ENCODE data around the gene SPSB3.

The SPSB3 gene

GRCh38 chr16:1773703-1774447 is 8.5 kb downstream of the SPSB3 start:
- no peak for DNase-seq

- peak; percentile 59 for DNase-seq
Observed at GRCh38 chr16:1772908-1773702, 9.3 kb downstream of the SPSB3 start, which contains the start of gene MRPS34. MRPS34 (minus strand) TSS chr16:1773134; CDS start chr16:1773119, 15 bp downstream.

DNA sequence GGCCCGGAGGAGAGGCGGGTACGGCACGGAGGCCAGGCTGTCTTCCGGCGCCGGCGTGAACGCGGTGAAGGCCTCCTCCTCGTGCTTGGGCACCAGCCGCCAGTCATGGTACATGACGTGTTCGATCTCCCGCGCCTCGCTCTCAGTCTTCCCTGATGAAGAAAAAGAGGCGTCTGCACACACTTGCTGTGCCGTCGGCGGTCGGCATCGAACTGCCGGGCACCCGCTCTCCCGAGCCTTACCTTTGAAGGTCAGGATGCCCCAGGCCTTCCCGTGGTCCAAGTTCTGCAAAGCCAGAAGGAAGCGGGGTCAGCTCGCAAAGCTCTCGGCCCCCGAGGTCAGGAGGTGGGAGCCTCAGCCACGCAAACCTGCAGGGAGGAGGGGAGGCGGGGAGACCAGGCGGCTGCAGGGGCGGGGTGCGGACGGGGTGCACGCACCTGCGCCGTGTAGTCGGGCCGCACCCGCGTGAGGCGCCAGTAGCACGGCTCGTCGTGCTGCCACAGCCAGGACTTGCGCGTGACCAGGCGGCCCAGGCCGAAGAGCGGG is 9.9 kb downstream of the SPSB3 start, which contains the start of gene EME2:
EME2 (plus strand) TSS at position 449 of the 546 bp plus-strand sequence. CDS start 418 bp downstream, outside the sequence.
- DNase-seq: no peak

GRCh38 chr16:1771864-1772361 is 10.5 kb downstream of the SPSB3 start:
- DNase-seq: no peak

DNA sequence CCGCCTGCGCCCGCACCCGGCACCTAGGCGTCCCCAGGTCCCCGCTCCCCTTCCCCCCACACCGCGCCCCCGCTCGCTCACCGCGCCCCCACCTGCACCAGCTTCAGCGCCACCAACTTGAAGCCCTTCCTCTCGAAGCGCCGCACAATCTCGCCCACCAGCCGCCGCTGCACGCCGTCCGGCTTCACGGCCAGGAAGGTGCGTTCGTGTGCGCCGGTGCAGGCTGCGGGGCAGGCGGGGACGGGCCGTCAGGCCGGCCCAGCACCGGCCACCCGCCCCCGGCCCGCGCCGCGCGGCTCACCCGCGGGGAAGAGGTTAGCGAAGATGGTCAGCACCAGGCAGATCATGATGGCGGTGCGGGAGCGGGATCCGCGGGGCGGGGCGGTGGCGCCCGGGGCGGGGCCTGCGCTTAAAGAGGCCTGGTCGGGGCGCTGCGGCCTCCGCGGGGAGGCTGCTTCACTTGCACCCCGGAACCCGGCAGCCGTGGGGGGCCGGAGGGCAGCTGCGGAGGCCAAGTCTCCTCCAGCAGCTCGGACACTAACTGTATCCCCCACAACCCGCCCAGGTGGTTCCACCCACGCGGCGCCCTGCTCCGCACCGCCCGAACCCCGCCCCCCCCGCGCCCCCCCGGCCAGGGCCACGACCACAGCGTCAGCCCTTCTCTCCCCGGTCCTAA is 11.0 kb downstream of the SPSB3 start, which contains the start of gene NME3:
NME3 (minus strand) TSS at position 356 of the 676 bp plus-strand sequence; CDS start at position 347, 9 bp downstream.
- DNase-seq: peak; percentile 56

DNA sequence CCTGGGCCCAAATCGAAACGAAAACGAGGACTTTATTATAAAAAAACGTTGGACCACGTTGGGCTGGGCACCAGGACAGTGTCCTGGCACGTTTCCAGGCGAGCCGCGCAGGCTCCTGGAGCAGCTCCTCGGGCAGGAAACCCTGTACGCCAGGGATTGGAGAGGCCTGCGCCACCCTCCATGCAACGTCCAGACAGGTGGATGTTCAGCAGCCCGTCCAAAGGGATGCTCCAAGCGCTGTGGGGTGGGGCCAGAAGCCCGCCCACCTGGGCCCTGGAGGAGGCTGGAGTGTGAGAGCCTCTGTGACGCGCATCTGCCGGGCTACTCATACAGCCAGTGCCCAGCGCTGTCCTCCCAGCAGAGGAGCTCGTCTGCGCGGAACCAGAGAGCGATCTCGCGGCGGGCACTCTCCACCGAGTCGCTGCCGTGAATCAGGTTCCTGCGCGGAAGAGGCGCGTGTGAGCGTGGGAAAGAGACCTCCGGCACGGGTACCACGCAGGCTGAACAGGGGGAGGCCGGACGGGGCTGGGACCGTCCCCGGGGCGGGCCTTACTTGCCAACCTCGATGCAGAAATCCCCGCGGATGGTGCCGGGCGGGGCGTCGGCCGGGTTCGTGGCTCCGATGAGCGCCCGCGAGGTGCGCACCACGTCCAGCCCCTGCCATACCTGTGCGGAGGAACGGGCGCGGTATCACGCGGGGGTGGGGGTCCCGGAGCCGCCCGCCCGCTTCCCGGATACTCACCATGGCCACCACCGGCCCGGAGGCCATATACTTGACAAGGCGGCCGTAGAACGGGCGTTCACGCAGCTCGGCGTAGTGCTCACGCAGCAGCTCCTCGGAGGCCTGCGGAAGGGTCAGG is 11.8 kb downstream of the SPSB3 start:
- DNase-seq: no peak

GRCh38 chr16:1769402-1770300 is 12.7 kb downstream of the SPSB3 start:
- no peak for DNase-seq

DNA sequence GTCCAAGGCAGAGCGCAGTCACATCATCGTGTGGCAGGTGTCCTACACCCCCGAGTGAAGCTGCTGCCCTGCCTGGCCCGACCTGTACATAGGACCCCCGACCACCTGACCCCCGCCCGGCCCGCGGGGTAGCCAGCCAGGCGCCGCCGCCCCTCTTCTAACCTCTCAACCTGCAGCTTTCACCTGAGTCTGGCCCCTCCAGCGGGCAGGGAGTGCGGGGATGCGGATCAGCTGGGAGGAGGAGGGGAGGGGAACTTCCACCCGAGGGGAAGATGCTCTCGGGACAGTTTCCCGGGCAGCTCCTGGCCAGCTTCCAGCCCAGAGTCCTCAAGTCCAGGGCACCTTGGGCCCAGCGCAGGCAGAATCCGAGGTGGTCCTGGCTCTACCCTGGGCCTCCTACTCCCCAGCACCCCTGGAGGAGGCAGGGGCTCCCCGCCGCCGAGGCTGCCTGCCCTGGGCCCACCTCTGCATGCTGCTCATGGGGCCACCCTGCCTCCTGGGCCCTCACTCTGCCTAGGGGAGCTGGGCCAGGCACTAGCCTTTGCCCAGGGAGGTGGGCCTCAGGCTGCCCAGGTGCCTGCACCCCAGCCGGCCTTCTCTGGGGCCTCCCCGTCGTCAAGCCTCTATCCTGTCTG is 13.5 kb downstream of the SPSB3 start:
- no peak for DNase-seq

DNA sequence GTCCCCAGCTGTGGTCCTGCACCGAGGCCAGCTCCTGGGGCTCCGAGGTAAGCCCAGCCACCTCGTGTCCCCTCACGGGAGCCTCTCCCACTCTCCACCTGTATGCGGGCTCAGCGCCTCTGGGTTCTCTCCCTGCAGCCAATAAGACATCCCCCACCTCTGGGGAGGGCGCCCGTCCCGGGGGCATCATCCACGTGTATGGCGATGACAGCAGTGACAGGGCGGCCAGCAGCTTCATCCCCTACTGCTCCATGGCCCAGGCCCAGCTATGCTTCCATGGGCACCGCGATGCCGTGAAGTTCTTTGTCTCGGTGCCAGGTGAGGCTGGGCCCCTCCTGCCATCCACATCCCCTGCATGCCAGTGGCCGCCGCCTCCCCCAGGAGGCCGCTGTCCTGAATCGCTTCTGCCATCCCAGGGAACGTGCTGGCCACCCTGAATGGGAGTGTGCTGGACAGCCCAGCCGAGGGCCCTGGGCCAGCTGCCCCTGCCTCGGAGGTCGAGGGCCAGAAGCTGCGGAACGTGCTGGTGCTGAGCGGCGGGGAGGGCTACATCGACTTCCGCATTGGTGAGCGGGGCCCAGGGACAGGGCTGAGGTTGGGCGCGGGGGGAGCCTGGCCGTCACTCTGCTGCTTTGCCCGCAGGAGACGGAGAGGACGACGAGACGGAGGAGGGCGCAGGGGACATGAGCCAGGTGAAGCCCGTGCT is 14.2 kb downstream of the SPSB3 start:
- no peak for DNase-seq

DNA sequence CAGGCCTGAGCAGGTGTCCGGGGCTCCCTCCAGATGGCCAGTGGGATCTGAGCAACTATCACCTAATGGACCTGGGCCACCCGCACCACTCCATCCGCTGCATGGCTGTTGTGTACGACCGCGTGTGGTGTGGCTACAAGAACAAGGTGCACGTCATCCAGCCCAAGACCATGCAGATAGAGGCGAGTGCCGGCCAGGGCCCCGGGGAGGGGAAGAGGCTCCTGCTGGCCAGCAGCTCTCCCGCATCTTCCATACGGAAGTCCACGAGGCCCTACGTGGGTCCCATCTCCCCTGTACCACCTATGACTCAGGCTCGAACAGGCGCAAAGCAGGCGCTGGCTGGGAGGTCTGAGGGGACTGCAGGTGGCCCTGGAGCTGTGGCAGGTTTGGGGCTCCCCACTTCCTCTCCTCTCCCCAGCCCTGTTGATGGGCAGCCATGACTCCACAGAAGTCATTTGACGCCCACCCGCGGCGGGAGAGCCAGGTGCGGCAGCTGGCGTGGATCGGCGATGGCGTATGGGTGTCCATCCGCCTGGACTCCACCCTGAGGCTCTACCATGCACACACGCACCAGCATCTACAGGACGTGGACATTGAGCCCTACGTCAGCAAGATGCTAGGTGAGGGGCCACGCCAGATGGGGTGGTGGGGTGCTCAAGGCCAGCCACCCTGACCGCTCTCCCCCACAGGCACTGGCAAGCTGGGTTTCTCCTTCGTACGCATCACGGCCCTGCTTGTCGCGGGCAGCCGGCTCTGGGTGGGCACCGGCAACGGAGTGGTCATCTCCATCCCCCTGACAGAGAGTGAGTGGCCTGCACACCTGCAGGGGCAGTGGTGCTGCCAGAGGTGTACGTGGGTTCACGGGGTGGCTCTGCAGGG is 15.0 kb downstream of the SPSB3 start:
- DNase-seq: no peak

DNA sequence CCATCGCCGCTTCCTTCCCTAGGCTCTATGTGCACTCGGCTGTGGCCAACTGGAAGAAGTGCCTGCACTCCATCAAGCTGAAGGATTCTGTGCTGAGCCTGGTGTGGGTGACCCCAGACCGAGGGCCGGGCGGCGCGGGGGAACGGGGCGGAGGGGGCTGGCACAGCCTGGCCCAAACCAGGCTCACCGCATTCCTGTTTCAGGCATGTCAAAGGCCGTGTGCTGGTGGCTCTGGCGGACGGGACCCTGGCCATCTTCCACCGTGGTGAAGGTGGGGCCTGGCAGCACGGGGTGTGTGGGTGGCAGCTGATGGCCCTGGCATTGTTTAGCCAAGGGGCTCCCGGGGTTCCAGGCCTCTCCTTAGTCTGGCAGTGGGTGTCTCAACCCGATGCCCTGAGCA is 15.7 kb downstream of the SPSB3 start:
- DNase-seq: no peak

DNA sequence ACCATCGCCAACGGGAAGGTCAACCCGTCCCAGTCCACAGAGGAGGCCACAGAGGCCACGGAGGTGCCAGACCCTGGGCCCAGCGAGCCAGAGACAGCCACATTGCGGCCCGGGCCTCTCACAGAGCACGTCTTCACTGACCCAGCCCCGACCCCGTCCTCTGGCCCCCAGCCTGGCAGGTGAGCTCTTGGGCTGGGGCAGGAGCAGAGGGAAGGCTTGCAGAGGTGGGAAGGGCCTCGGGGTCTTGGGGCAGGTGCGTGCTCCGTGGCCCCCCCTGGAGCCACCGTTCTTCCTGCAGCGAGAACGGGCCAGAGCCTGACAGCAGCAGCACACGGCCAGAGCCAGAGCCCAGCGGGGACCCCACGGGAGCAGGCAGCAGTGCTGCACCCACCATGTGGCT is 16.1 kb downstream of the SPSB3 start:
- no peak for DNase-seq

GRCh38 chr16:1765826-1766225 is 16.5 kb downstream of the SPSB3 start:
- DNase-seq: no peak

DNA sequence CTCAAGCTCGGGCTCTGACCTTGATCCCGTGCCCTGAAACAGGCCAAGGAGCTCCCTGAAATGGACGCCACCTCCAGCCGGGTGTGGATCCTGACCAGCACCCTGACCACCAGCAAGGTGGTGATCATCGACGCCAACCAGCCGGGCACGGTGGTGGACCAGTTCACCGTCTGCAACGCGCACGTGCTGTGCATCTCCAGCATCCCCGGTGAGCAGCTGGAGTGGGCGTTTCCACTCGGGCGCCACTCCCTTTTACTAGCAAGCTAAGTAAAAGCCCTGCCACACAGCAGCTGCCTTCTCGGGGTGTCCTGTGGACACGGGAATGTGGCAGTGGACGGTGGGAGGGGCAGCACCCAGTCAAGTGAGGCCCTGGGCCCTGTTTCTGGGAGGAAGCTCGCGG is 17.4 kb downstream of the SPSB3 start:
- DNase-seq: no peak

GRCh38 chr16:1763521-1764511 is 18.6 kb downstream of the SPSB3 start:
- DNase-seq: no peak

DNA sequence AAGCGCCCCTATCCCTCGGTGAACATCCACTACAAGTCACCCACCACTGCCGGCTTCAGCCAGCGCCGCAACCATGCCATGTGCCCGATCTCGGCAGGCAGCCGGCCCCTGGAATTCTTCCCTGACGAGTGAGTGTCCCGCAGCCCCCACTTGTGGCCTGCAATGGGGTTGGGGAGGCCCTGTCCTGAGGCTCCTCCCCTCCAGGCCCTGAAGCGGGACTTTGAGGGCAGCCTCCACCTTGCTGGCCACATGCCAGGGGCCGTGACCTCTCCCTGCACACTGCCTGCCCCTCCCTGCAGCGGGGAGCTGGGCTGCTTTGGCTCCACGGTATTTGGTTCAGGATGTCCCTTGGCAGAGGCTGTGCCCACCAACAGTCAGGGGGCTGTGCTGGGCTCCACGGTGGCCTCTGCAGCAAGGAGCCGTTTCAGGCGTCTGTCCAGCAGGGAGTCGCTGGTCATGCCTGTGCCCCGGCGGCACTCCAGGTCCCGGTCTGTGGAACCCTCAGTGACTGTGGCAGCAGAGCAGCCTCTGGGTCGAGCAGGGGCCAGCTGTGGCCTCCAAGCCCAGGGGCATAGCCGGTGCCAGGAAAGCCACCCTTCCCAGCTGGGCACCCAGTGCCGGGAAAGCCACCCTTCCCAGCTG is 19.4 kb downstream of the SPSB3 start:
- no peak for DNase-seq

Measured in activated gamma-delta T cell (primary cell).